CD14-positive monocyte (primary cell): ENCODE data around the gene PHKA2. TPM values are rescaled to one million over a fixed set of nuclear protein-coding genes. Genes with fewer than 3 reads are reported as not detected.

Experiments
- DNase-seq, 3 donors: peaks; one replicate each; pipeline ENCODE4 v3.0.0-alpha.2; 2011 to 2022
- H2AFZ ChIP-seq: 2 replicates; pipeline ENCODE4 v1.6.0; 2012; ENCODE audit warnings: mild to moderate bottlenecking, low read depth, low read length, inconsistent platforms; ENCODE audit not compliant: insufficient read depth, poor library complexity, severe bottlenecking
- H3K27ac ChIP-seq, 2 donors: 1 replicate in 1 of 2; 2 replicates in 1 of 2; pipeline ENCODE4 v1.5.1; 2012 to 2013; ENCODE audit warnings: low read length in 2 of 2, control low read depth in 1 of 2, inconsistent platforms in 1 of 2, low read depth in 1 of 2, mild to moderate bottlenecking in 1 of 2
- H3K27me3 ChIP-seq, 2 donors: one replicate each; pipeline versions ENCODE4 v1.6.0 to v1.6.1; 2011 to 2013; ENCODE audit warnings: low read length in 2 of 2; ENCODE audit not compliant: control insufficient read depth in 2 of 2, insufficient read depth in 2 of 2
- H3K36me3 ChIP-seq, 2 donors: replicated peaks in 1 of 2; 1 replicate in 1 of 2; 2 replicates in 1 of 2; pipeline versions ENCODE4 v1.5.1 to v1.6.1; 2012 to 2013; ENCODE audit warnings: low read length in 2 of 2, control low read depth in 1 of 2, inconsistent platforms in 1 of 2, mild to moderate bottlenecking in 1 of 2; ENCODE audit not compliant: insufficient read depth in 2 of 2, control insufficient read depth in 1 of 2
- H3K4me1 ChIP-seq, 2 donors: 1 replicate in 1 of 2; 2 replicates in 1 of 2; pipeline versions ENCODE4 v1.5.1 to v1.6.1; 2012 to 2013; ENCODE audit warnings: low read length in 2 of 2, control low read depth in 1 of 2, inconsistent platforms in 1 of 2, mild to moderate bottlenecking in 1 of 2, moderate library complexity in 1 of 2; ENCODE audit not compliant: insufficient read depth in 2 of 2, control insufficient read depth in 1 of 2
- H3K4me2 ChIP-seq: replicated peaks from 2 replicates; pipeline ENCODE3; 2012; ENCODE audit warnings: low read length, moderate library complexity, mild to moderate bottlenecking; ENCODE audit not compliant: poor library complexity, severe bottlenecking; ENCODE audit errors: extremely low read depth
- H3K4me3 ChIP-seq, 3 experiments: fragments of 200-600 bp in 1 of 3; sonication (generic) in 1 of 3; replicated peaks in 1 of 3; 1 replicate in 2 of 3; 2 replicates in 1 of 3; pipeline ENCODE4 v1.5.1; 2011 to 2013; ENCODE audit warnings: low read length in 3 of 3, mild to moderate bottlenecking in 3 of 3, control low read depth in 2 of 3, low read depth in 2 of 3, inconsistent platforms in 1 of 3, moderate library complexity in 1 of 3
- H3K79me2 ChIP-seq: 2 replicates; pipeline ENCODE4 v1.6.0; 2012; ENCODE audit warnings: mild to moderate bottlenecking, control low read depth, inconsistent platforms, low read length, moderate library complexity; ENCODE audit not compliant: insufficient read depth
- H3K9ac ChIP-seq: 2 replicates; pipeline ENCODE4 v1.6.0; 2017; ENCODE audit warnings: low read length, mild to moderate bottlenecking; ENCODE audit not compliant: insufficient read depth, poor library complexity, severe bottlenecking
- H3K9me3 ChIP-seq, 2 donors: replicated peaks in 1 of 2; 1 replicate in 1 of 2; 2 replicates in 1 of 2; pipeline versions ENCODE4 v1.5.1 to v1.6.1; 2012 to 2013; ENCODE audit warnings: low read length in 2 of 2, control low read depth in 1 of 2; ENCODE audit not compliant: control insufficient read depth in 1 of 2, insufficient read depth in 1 of 2
- H4K20me1 ChIP-seq: 2 replicates; pipeline ENCODE4 v1.6.0; 2012; ENCODE audit warnings: mild to moderate bottlenecking, low read length, control low read depth, moderate library complexity; ENCODE audit not compliant: insufficient read depth
- H3K27ac Mint-ChIP-seq, 7 donors: one replicate each; pipeline ENCODE4 v1.8.0; 2020; ENCODE audit warnings: mild to moderate bottlenecking in 7 of 7, mixed read lengths in 7 of 7, moderate library complexity in 6 of 7, inconsistent platforms in 2 of 7
- H3K27me3 Mint-ChIP-seq, 3 donors: one replicate each; pipeline ENCODE4 v1.8.0; 2021 to 2022; ENCODE audit warnings: low read depth in 3 of 3, mild to moderate bottlenecking in 3 of 3, mixed read lengths in 3 of 3, moderate library complexity in 3 of 3, inconsistent platforms in 1 of 3
- H3K36me3 Mint-ChIP-seq, 2 donors: one replicate each; pipeline ENCODE4 v1.8.0; 2020; ENCODE audit warnings: mixed read lengths in 2 of 2, inconsistent platforms in 1 of 2, mild to moderate bottlenecking in 1 of 2
- H3K4me1 Mint-ChIP-seq: one replicate; pipeline ENCODE4 v1.8.0; 2020; ENCODE audit warnings: mild to moderate bottlenecking, mixed read lengths
- H3K4me3 Mint-ChIP-seq, 2 donors: one replicate each; pipeline ENCODE4 v1.8.0; 2020; ENCODE audit warnings: mild to moderate bottlenecking in 2 of 2, mixed read lengths in 2 of 2, moderate library complexity in 1 of 2
- H3K9me3 Mint-ChIP-seq, 7 donors: one replicate each; pipeline ENCODE4 v1.8.0; 2020 to 2022; ENCODE audit warnings: mixed read lengths in 7 of 7, mild to moderate bottlenecking in 6 of 7, moderate library complexity in 6 of 7, inconsistent platforms in 2 of 7
- CTCF ChIP-seq: fragments of 200-600 bp; IDR thresholded peaks from one replicate; pipeline ENCODE4 v1.8.0; 2022; ENCODE audit warnings: antibody characterized with exemption, mild to moderate bottlenecking
- WGBS: methylation state at CpG from one replicate; pipeline ENCODE4 v1.1.5; 2013; ENCODE audit warnings: missing lambda C conversion rate; ENCODE audit not compliant: insufficient coverage; 5-methylcytosine and 5-hydroxymethylcytosine counted together
- intact Hi-C, 2 donors: fragments of 100-400 bp; cut with micrococcal nuclease; formaldehyde crosslinking; loops; one replicate each; pipeline versions ENCODE4 v1.15.0 to v1.15.1; 2023
- polyA plus RNA-seq, 3 donors: library from polyadenylated mRNA; depleted of rRNA in 1 of 3; unstranded in 2 of 3; stranded (reverse) in 1 of 3; fragments of 300-500 nt in 2 of 3; fragments of >200 nt in 1 of 3; fragmentation: Illumina TruSeq in 2 of 3; gene quantifications; 1 replicate in 2 of 3; 2 replicates in 1 of 3; pipeline ENCODE4 v1.2.3, GENCODE V29; 2012 to 2021

The PHKA2 gene
- polyA plus RNA-seq, 3 donors, result 8.7 to 63.3 (median 9.1) TPM

- no peak for DNase-seq
Measured at GRCh38 chrX:18996536-18996935, 12.6 kb upstream of the PHKA2 start.

GRCh38 chrX:18995221-18995620, 11.3 kb upstream of the PHKA2 start:
- no peaks in the 10 kb centered on the region for H3K9me3 Mint-ChIP-seq
- H3K9ac ChIP-seq, result no peak overlapping the region
- no peaks in the 10 kb centered on the region for H3K27me3 ChIP-seq
- no peaks in the 10 kb centered on the region for H3K36me3 Mint-ChIP-seq
- no peak overlapping the region for H3K4me2 ChIP-seq
- no peak overlapping the region for H3K4me3 ChIP-seq
- intact Hi-C loops, result no loop called here
- no peak overlapping the region for H2AFZ ChIP-seq
- H3K27ac ChIP-seq, result no peak overlapping the region
- no CpG with 5 or more reads among the region's 3 CpGs for WGBS
- DNase-seq, result no peak
- no peak overlapping the region for H3K27ac Mint-ChIP-seq
- no peak overlapping the region for H3K4me3 Mint-ChIP-seq
- TF ChIP-seq CTCF, result no peak
- H3K79me2 ChIP-seq, result no peaks in the 10 kb centered on the region
- no peaks in the 10 kb centered on the region for H4K20me1 ChIP-seq
- H3K9me3 ChIP-seq, result no peaks in the 10 kb centered on the region
- no peaks in the 10 kb centered on the region for H3K4me1 Mint-ChIP-seq
- H3K36me3 ChIP-seq, result no peaks in the 10 kb centered on the region
- H3K4me1 ChIP-seq, result no peaks in the 10 kb centered on the region
- H3K27me3 Mint-ChIP-seq, result peaks cover 0 to 10% (median 0%) of the 10 kb centered on the region in 3 donors

More at GRCh38 chrX:18996536-18996935, 12.6 kb upstream of the PHKA2 start:
- H2AFZ ChIP-seq, result no peak overlapping the region
- H3K27me3 ChIP-seq, result no peaks in the 10 kb centered on the region
- H3K36me3 ChIP-seq, result no peaks in the 10 kb centered on the region
- H3K4me1 Mint-ChIP-seq, result no peaks in the 10 kb centered on the region
- no peaks in the 10 kb centered on the region for H4K20me1 ChIP-seq
- H3K9me3 Mint-ChIP-seq, result peaks cover 0 to 1% (median 0%) of the 10 kb centered on the region in 7 donors
- no peak for TF ChIP-seq CTCF
- no peak overlapping the region for H3K9ac ChIP-seq
- H3K27ac Mint-ChIP-seq, result no peak overlapping the region
- H3K36me3 Mint-ChIP-seq, result no peaks in the 10 kb centered on the region
- H3K4me3 ChIP-seq, result no peak overlapping the region
- H3K9me3 ChIP-seq, result no peaks in the 10 kb centered on the region
- intact Hi-C loops, result no loop called here
- H3K79me2 ChIP-seq, result no peaks in the 10 kb centered on the region
- H3K4me3 Mint-ChIP-seq, result no peak overlapping the region
- H3K4me2 ChIP-seq, result no peak overlapping the region
- H3K27me3 Mint-ChIP-seq, result peaks cover 0 to 10% (median 0%) of the 10 kb centered on the region in 3 donors
- H3K27ac ChIP-seq, result no peak overlapping the region
- no peaks in the 10 kb centered on the region for H3K4me1 ChIP-seq
